ENCODE data around the gene PCYOX1L. TPM values are rescaled to one million over a fixed set of nuclear protein-coding genes. Genes with fewer than 3 reads are reported as not detected.

Gene PCYOX1L
- total and polyA plus RNA-seq, 9 of the 15 experiments (the other 6 are each of a cell fraction or from before 2014, with no cell fraction given), result 2.3 to 17.9 (median 6.0) TPM

DNA sequence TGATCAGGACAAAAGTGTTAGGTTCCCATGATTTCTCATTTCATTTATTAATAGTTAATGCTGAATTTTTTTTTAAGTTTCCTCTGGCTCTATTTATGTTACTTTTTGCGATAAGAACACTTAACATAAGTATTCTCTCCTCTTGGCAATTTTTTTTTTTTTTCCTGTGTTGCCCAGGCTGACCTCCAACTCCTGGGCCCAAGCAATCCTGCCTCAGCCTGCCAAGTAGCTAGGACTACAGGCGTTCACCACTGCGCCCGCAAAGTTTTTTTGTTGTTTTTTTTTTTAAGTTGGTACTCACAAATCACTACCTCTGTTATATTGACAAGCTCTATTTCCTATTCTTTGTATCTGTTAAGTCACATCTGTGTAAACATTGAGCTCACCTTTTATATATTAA is 5.7 kb upstream of the PCYOX1L start:
- no TSS peak for BruUV-seq (replicated peaks)
- H3K79me2 ChIP-seq (ENCODE audit: control insufficient read depth, insufficient read depth, low read length), result peaks cover 44% of the 10 kb centered on the region
- no peaks in the 10 kb centered on the region for H3K27me3 ChIP-seq (ENCODE audit: control insufficient read depth in 2 of 2, insufficient read depth in 2 of 2, low read length in 2 of 2)
- peaks cover 6 to 16% of the 10 kb centered on the region in 2 experiments; a peak in 3 of 5 replicates for H3K4me1 ChIP-seq (replicated peaks in 1 of 2; ENCODE audit: control insufficient read depth in 2 of 2, insufficient read depth in 2 of 2, low read length in 2 of 2)
- H2AFZ ChIP-seq (ENCODE audit: low read depth, low read length), result no peak overlapping the region
- ATAC-seq (no peak), DNase-seq (ENCODE audit: extremely low read depth in 1 of 4, low spot score in 3 of 4) (no peak), FAIRE-seq (no peak)
- H3K36me3 ChIP-seq (ENCODE audit: control insufficient read depth, insufficient read depth, low read length), result peaks cover 88% of the 10 kb centered on the region
- TF ChIP-seq SREBF2 (CRISPR knock-in tag; IDR thresholded peaks at IDR 0.05), result no peak
- no peak for TF ChIP-seq ZNF57 (CRISPR knock-in tag; IDR thresholded peaks at IDR 0.05)
- TF ChIP-seq CHCHD3 (CRISPR knock-in tag; IDR thresholded peaks at IDR 0.05), result no peak
- no peak for TF ChIP-seq ZNF347 (CRISPR knock-in tag; IDR thresholded peaks at IDR 0.05; ENCODE audit: low read depth)
- TF ChIP-seq RBFOX2 (IDR thresholded peaks at IDR 0.05; ENCODE audit: low read depth, low read length), result no peak
- TF ChIP-seq ELK1 (CRISPR knock-in tag; IDR thresholded peaks at IDR 0.05), result no peak
- TF ChIP-seq ELF1 (tag; IDR thresholded peaks at IDR 0.05), result no peak
- TF ChIP-seq, protein P1, sequence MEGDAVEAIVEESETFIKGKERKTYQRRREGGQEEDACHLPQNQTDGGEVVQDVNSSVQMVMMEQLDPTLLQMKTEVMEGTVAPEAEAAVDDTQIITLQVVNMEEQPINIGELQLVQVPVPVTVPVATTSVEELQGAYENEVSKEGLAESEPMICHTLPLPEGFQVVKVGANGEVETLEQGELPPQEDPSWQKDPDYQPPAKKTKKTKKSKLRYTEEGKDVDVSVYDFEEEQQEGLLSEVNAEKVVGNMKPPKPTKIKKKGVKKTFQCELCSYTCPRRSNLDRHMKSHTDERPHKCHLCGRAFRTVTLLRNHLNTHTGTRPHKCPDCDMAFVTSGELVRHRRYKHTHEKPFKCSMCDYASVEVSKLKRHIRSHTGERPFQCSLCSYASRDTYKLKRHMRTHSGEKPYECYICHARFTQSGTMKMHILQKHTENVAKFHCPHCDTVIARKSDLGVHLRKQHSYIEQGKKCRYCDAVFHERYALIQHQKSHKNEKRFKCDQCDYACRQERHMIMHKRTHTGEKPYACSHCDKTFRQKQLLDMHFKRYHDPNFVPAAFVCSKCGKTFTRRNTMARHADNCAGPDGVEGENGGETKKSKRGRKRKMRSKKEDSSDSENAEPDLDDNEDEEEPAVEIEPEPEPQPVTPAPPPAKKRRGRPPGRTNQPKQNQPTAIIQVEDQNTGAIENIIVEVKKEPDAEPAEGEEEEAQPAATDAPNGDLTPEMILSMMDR (IDR thresholded peaks at IDR 0.05 in 2 of 3, conservative IDR thresholded peaks at IDR 0.05 in 1 of 3; ENCODE audit: insufficient read depth in 2 of 3, low read depth in 1 of 3, low read length in 3 of 3), result no peak
- no peak for TF ChIP-seq ZNF695 (CRISPR knock-in tag; IDR thresholded peaks at IDR 0.05)
- TF ChIP-seq KLF6 (CRISPR knock-in tag; IDR thresholded peaks at IDR 0.05; ENCODE audit: borderline replicate concordance), result no peak
- no peak for TF ChIP-seq DPF2 (IDR thresholded peaks at IDR 0.05)
- TF ChIP-seq HEY1 (CRISPR knock-in tag; IDR thresholded peaks at IDR 0.05; ENCODE audit: borderline replicate concordance), result no peak
- no peak for TF ChIP-seq ZFP36 (IDR thresholded peaks at IDR 0.05; ENCODE audit: low read depth, low read length, partially characterized antibody)
- no peak for TF ChIP-seq EZH2 (IDR thresholded peaks at IDR 0.05; ENCODE audit: borderline replicate concordance, low read depth, low read length)
- TF ChIP-seq ILK (tag; IDR thresholded peaks at IDR 0.05; ENCODE audit: borderline replicate concordance, low read depth), result no peak
- TF ChIP-seq, protein P2, sequence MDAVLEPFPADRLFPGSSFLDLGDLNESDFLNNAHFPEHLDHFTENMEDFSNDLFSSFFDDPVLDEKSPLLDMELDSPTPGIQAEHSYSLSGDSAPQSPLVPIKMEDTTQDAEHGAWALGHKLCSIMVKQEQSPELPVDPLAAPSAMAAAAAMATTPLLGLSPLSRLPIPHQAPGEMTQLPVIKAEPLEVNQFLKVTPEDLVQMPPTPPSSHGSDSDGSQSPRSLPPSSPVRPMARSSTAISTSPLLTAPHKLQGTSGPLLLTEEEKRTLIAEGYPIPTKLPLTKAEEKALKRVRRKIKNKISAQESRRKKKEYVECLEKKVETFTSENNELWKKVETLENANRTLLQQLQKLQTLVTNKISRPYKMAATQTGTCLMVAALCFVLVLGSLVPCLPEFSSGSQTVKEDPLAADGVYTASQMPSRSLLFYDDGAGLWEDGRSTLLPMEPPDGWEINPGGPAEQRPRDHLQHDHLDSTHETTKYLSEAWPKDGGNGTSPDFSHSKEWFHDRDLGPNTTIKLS (IDR thresholded peaks at IDR 0.05; ENCODE audit: borderline replicate concordance, low read depth), result no peak
- TF ChIP-seq MCM5 (IDR thresholded peaks at IDR 0.05; ENCODE audit: low read depth), result no peak
- no peak overlapping the region for H3K4me3 ChIP-seq
- intact Hi-C loops (cut with micrococcal nuclease) (no loop called here), in situ Hi-C loops (cut with MboI) (no loop called here)
- H3K9me1 ChIP-seq (ENCODE audit: control insufficient read depth, insufficient read depth, low read length), result no peaks in the 10 kb centered on the region
- ChIA-PET CTCF (ENCODE audit: low intra/inter-chr PET ratio) (no interaction called here), POLR2A (interaction anchor here (0.6 to 2.0 kb wide), 6 partner anchors 9 to 726 kb away, joined by 3 to 4 read pairs (median 3); partner anchors contain the start of gene CSNK1A1)
- no peaks in the 10 kb centered on the region for H4K20me1 ChIP-seq (replicated peaks; ENCODE audit: control insufficient read depth, insufficient read depth, low read length)
- 96% methylated on average over 4 of the region's 4 CpGs for WGBS (ENCODE audit: insufficient coverage, low coverage, missing lambda C conversion rate)
- no peak overlapping the region for H3K9ac ChIP-seq (ENCODE audit: insufficient read depth in 1 of 2, low read depth in 2 of 2, low read length in 2 of 2)
- H3K4me2 ChIP-seq (ENCODE audit: insufficient read depth, low read length), result no peak overlapping the region
- no peaks in the 10 kb centered on the region for H3K9me3 ChIP-seq (replicated peaks; ENCODE audit: control insufficient read depth, insufficient read depth, low read depth, low read length)
- H3K27ac ChIP-seq (ENCODE audit: extremely low read depth, low read depth, low read length), result no peak overlapping the region

Measured in K562 (cell line).